Vagina (tissue), 2 donors: ENCODE data around the gene TNFRSF18.

Experiments
- POLR2A ChIP-seq, 2 donors: fragments of 450-650 bp; IDR thresholded peaks; one replicate each; pipeline ENCODE4 v1.6.1; 2017; ENCODE audit warnings: antibody characterized with exemption in 2 of 2, mild to moderate bottlenecking in 2 of 2, moderate library complexity in 2 of 2
- POLR2AphosphoS5 ChIP-seq, 2 donors: sonication (generic); formaldehyde crosslinking; IDR thresholded peaks; one replicate each; pipeline ENCODE4 v1.9.0; 2017; ENCODE audit warnings: antibody characterized with exemption in 2 of 2, mild to moderate bottlenecking in 2 of 2, low read depth in 1 of 2; ENCODE audit not compliant: insufficient read depth in 1 of 2

GRCh38 chr1:1243266-1243660, 36.9 kb upstream of the TNFRSF18 start:
- TF ChIP-seq POLR2AphosphoS5 (IDR thresholded peaks at IDR 0.05; ENCODE audit: insufficient read depth in 1 of 2, low read depth in 1 of 2) (no peak), POLR2A (IDR thresholded peaks at IDR 0.05) (no peak)
